H1 (cell line): ENCODE measurements around the gene CHST4. TPM values are rescaled to one million over a fixed set of nuclear protein-coding genes. Genes with fewer than 3 reads are reported as not detected.
A peak's percentile ranks its signal among the peaks of the same experiment; 100 is the strongest.

Experiments used
- ATF3 ChIP-seq: IDR thresholded peaks from 2 replicates; pipeline ENCODE4 v1.6.1; 2011; ENCODE audit warnings: low read depth, mild to moderate bottlenecking, low read length; ENCODE audit not compliant: insufficient read depth
- CEBPB ChIP-seq: IDR thresholded peaks from 2 replicates; pipeline ENCODE4 v1.6.1; 2012; ENCODE audit warnings: low read depth, low read length
- CHD1 ChIP-seq: IDR thresholded peaks from 2 replicates; pipeline ENCODE4 v1.6.1; 2012; ENCODE audit warnings: low read depth, low read length, improper control_type of control experiment
- CHD2 ChIP-seq: IDR thresholded peaks from 2 replicates; pipeline ENCODE4 v1.6.1; 2012; ENCODE audit warnings: low read length, improper control_type of control experiment
- CTBP2 ChIP-seq: IDR thresholded peaks from 2 replicates; pipeline ENCODE4 v1.7.0; 2011; ENCODE audit warnings: borderline replicate concordance, mild to moderate bottlenecking, moderate library complexity, mixed read lengths, low read length; ENCODE audit not compliant: insufficient read depth, insufficient read length
- EP300 ChIP-seq, 2 experiments: IDR thresholded peaks; 1 replicate in 1 of 2; 2 replicates in 1 of 2; pipeline ENCODE4 v1.6.1; 2011 to 2012; ENCODE audit warnings: low read depth in 2 of 2, low read length in 2 of 2, mild to moderate bottlenecking in 2 of 2, borderline replicate concordance in 1 of 2, inconsistent platforms in 1 of 2, moderate library complexity in 1 of 2
- FOSL1 ChIP-seq: IDR thresholded peaks from 2 replicates; pipeline ENCODE4 v1.6.1; 2011; ENCODE audit warnings: mild to moderate bottlenecking, low read depth, low read length, moderate library complexity; ENCODE audit not compliant: insufficient read depth
- HDAC6 ChIP-seq: IDR thresholded peaks from one replicate; pipeline ENCODE4 v1.7.1; 2012; ENCODE audit warnings: low read depth, mild to moderate bottlenecking, inconsistent platforms, low read length, moderate library complexity
- KDM1A ChIP-seq: fragments of 200-600, 300-600 bp; sonication (generic); IDR thresholded peaks from 2 replicates; pipeline ENCODE4 v1.7.1; 2016; ENCODE audit warnings: mild to moderate bottlenecking, low read length, borderline replicate concordance
- MAFK ChIP-seq: IDR thresholded peaks from 2 replicates; pipeline ENCODE4 v1.6.1; 2012; ENCODE audit warnings: low read depth, mild to moderate bottlenecking, improper control_type of control experiment, low read length
- NRF1 ChIP-seq: IDR thresholded peaks from 2 replicates; pipeline ENCODE4 v1.6.1; 2011; ENCODE audit warnings: mild to moderate bottlenecking, low read depth, low read length, improper control_type of control experiment
- POLR2A ChIP-seq, 2 experiments: IDR thresholded peaks; 1 replicate in 1 of 2; 2 replicates in 1 of 2; pipeline ENCODE4 v1.6.1; 2011; ENCODE audit warnings: low read depth in 2 of 2, low read length in 2 of 2, mild to moderate bottlenecking in 2 of 2; ENCODE audit errors: control extremely low read depth in 1 of 2
- POU5F1 ChIP-seq: IDR thresholded peaks from 2 replicates; pipeline ENCODE4 v1.6.1; 2011; ENCODE audit warnings: low read depth, mild to moderate bottlenecking, low read length, moderate library complexity
- RNF2 ChIP-seq: fragments of 200-900, 300-1000 bp; sonication (generic); IDR thresholded peaks from 2 replicates; pipeline ENCODE4 v1.7.1; 2016; ENCODE audit warnings: borderline replicate concordance, low read depth, mild to moderate bottlenecking, antibody characterized with exemption, low read length; ENCODE audit not compliant: poor library complexity, severe bottlenecking; ENCODE audit errors: missing control alignments
- SAP30 ChIP-seq: fragments of 300-600 bp; sonication (generic); IDR thresholded peaks from 2 replicates; pipeline ENCODE4 v1.7.1; 2012; ENCODE audit warnings: low read length, moderate library complexity, mild to moderate bottlenecking, inconsistent platforms; ENCODE audit not compliant: insufficient read depth, insufficient replicate concordance
- SIN3A ChIP-seq, 2 experiments: IDR thresholded peaks in 1 of 2; conservative IDR thresholded peaks in 1 of 2; 2 replicates each; pipeline ENCODE4 v1.6.1; 2011 to 2012; ENCODE audit warnings: low read length in 2 of 2, improper control_type of control experiment in 1 of 2, low read depth in 1 of 2, mild to moderate bottlenecking in 1 of 2
- SIRT6 ChIP-seq: IDR thresholded peaks from one replicate; pipeline ENCODE4 v1.7.1; 2012; ENCODE audit warnings: low read length, inconsistent platforms
- SP1 ChIP-seq: IDR thresholded peaks from 2 replicates; pipeline ENCODE4 v1.6.1; 2011; ENCODE audit warnings: low read depth, low read length
- SRF ChIP-seq: IDR thresholded peaks from 2 replicates; pipeline ENCODE4 v1.6.1; 2011; ENCODE audit warnings: mild to moderate bottlenecking, low read depth, low read length, moderate library complexity
- TAF1 ChIP-seq: IDR thresholded peaks from 2 replicates; pipeline ENCODE4 v1.6.1; 2011; ENCODE audit warnings: mild to moderate bottlenecking, low read depth, low read length
- YY1 ChIP-seq: IDR thresholded peaks from 2 replicates; pipeline ENCODE4 v1.6.1; 2011; ENCODE audit warnings: low read depth, mild to moderate bottlenecking, low read length
- polyA plus RNA-seq, 7 experiments: library from polyadenylated mRNA; depleted of rRNA in 3 of 7; stranded (reverse) in 5 of 7; unstranded in 2 of 7; fragments of >200 nt in 5 of 7; fragments of 200-250 nt in 2 of 7; gene quantifications; 1 replicate in 5 of 7; 2 replicates in 1 of 7; 4 replicates in 1 of 7; pipeline versions ENCODE4 v1.2.1 to v1.2.3, GENCODE V29; 2011 to 2013; ENCODE audit warnings: missing spikeins in 2 of 7, mixed read lengths in 2 of 7
- total RNA-seq: library from RNA; stranded (reverse); fragmentation: NEBNext Ultra II Directional; extraction: Animal tissue kit (Norgen Biotek cat#: 25700); gene quantifications from 2 replicates; pipeline ENCODE4 v1.2.1, GENCODE V29; 2021
- TF ChIP-seq, protein P1 (sequence below): IDR thresholded peaks from 2 replicates; pipeline ENCODE4 v1.6.1; 2012; ENCODE audit warnings: inconsistent platforms

CHST4 gene
- total and polyA plus RNA-seq, 2 of the 8 experiments (the other 6 are each of a cell fraction or from before 2014, with no cell fraction given) = 12.1 to 14.6 TPM

- TF ChIP-seq, protein P1, sequence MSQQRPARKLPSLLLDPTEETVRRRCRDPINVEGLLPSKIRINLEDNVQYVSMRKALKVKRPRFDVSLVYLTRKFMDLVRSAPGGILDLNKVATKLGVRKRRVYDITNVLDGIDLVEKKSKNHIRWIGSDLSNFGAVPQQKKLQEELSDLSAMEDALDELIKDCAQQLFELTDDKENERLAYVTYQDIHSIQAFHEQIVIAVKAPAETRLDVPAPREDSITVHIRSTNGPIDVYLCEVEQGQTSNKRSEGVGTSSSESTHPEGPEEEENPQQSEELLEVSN = peak; percentile 59; the same call in 1 of the 2 replicates
- TF ChIP-seq YY1 = 0 out of 2 replicates have a peak, but pooled peaks have one; percentile 43
- no peak for TF ChIP-seq POU5F1
- no peak for TF ChIP-seq RNF2
- TF ChIP-seq SP1 = peak; percentile 13; the same call in 1 of the 2 replicates
- peak in 1 of 2 experiments; percentile 55; a peak in 1 of 4 replicates for TF ChIP-seq SIN3A (conservative IDR thresholded peaks at IDR 0.05 in 1 of 2, IDR thresholded peaks at IDR 0.05 in 1 of 2; ENCODE audit: low read depth in 1 of 2, low read length in 2 of 2)
- TF ChIP-seq FOSL1 = no peak
- TF ChIP-seq NRF1 = no peak
- no peak for TF ChIP-seq SAP30
- TF ChIP-seq CHD2 = no peak
- TF ChIP-seq TAF1 = peak; percentile 92
- no peak for TF ChIP-seq KDM1A
- no peak for TF ChIP-seq SIRT6
- TF ChIP-seq SRF = no peak
- no peak for TF ChIP-seq CEBPB
- TF ChIP-seq MAFK = no peak
- TF ChIP-seq HDAC6 = no peak
- no peak for TF ChIP-seq ATF3
- peak; percentile 77 to 97 for TF ChIP-seq POLR2A (IDR thresholded peaks at IDR 0.05; ENCODE audit: control extremely low read depth in 1 of 2, low read depth in 2 of 2, low read length in 2 of 2)
- TF ChIP-seq EP300 (IDR thresholded peaks at IDR 0.05; ENCODE audit: borderline replicate concordance in 1 of 2, low read depth in 2 of 2, low read length in 2 of 2) = no peak
- no peak for TF ChIP-seq CTBP2
- TF ChIP-seq CHD1 = no peak
Measured at GRCh38 chr16:71484006-71484893, 42.0 kb upstream of the CHST4 start (continued).
